HG03565 (cell line): ENCODE measurements around the gene OR9A4.

Experiments
- ATAC-seq: cut with Tn5 transposase; IDR thresholded peaks from one replicate; pipeline ENCODE4 v1.9.1; 2021; ENCODE audit warnings: mild to moderate bottlenecking, moderate library complexity; ENCODE audit not compliant: unreplicated experiment

Gene OR9A4

DNA sequence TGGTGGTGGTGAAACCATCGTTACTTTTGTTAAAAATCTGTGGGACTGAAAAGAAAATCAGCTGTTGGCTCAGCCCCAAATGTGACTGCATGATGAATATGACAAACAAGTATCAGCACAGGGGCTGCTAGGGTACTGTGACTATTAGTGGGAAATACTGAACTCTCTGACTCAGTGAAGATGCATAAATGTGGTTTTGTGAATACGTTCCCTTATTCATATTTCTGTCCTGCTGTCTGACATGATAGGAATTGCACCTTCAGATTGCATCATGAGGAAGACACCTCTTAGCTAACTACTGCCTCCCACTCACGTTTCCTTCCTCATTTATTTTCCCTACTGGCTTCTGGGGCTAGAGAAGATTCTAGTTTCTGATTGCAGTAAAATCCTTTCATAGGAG is 29.2 kb downstream of the OR9A4 start:
- ATAC-seq, result no peak

DNA sequence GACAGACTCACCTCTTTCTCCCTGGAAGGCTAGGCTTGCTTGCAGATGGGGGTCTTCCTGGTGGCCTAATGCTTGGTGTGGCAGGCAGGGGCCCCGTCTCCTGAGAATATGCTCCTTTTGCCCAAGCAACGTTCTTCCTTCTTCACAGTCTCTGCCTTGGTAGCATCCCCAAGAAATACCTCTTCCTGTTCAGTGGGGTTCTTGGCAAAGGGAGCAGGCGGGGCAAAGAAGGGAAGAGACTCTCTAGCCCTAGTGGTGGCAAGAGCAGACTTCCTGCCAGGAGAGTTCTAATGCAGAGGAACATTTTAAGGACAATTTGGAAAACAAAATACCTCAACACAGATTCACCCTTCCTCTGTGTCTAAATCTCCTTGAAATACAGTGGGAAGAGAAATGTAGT is 30.6 kb downstream of the OR9A4 start, which contains the start of gene CLEC5A:
TSS of gene CLEC5A (minus strand) at position 179 of the 400 bp plus-strand sequence. CDS start 682 bp downstream, outside the sequence.
- ATAC-seq, result no peak

DNA sequence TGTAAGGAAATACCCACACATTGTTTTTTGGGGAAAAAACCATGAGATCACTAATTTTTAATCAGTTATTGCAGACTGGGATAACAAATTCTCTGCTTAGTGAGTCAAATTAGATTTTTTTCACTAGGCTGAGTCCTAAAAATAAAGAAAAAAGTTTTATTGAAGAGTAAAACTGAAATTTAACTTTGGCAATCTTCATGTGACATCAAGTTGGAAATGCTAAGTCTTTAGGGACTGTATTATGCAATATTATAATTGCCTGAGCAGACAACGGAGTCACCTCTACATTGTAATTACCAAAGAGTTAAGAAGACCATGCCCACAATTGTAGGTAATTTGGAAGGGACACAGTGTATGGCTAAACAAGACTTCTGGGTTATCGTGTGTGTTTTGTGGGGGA is 32.8 kb downstream of the OR9A4 start:
- no peak for ATAC-seq

DNA sequence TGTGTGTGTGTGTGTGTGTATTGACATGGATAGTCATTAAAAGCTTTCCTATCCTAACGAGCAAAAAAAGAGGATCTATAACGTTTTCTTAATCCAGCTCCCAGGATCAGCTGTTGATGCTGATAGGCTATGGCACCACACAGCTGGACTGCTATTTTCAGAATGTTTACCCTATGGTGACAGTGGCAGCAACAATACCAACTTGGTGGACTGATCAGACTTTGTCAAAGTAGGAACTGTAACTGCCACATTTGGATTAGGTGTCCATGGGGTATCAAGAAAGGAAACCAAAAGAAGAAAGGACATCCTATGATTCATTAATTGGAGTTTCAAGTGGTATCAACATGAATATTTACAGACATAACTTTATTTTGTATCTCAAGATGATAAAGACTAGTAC is 33.3 kb downstream of the OR9A4 start:
- no peak for ATAC-seq

DNA sequence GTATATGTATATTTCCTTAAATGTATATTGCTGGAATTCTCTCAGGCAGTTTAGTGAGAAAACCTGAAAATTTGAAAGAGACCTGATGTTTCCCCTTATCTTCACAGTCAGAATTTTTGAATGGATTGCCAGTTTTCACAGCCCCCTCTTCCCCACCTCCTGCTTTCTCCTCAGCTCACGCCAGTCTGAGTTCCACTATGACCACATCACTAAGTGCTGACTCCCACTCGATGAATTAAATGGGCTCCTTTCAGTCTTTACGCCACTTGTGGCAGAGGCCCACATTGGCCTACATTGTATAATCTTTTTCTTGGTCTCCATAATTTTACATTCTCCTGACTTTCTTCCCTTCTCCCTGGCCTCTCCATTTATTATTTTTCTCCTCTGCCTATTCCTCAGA is 33.7 kb downstream of the OR9A4 start:
- ATAC-seq, result no peak

DNA sequence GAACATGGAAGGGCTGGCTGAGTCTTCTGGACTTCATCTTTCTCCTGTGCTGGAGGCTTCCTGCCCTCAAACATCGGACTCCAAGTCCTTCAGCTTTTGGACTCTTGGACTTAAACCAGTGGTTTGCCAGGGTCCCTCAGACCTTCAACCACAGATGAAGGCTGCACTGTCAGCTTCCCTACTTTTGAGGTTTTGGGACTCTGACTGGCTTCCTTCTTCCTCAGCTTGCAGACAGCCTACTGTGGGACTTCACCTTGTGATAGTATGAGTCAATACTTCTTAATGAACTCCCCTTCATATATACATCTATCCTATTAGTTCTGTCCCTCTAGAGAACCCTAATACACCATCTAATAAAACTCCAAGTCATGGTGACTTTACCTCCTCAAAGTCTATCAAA is 34.6 kb downstream of the OR9A4 start:
- ATAC-seq, result no peak

DNA sequence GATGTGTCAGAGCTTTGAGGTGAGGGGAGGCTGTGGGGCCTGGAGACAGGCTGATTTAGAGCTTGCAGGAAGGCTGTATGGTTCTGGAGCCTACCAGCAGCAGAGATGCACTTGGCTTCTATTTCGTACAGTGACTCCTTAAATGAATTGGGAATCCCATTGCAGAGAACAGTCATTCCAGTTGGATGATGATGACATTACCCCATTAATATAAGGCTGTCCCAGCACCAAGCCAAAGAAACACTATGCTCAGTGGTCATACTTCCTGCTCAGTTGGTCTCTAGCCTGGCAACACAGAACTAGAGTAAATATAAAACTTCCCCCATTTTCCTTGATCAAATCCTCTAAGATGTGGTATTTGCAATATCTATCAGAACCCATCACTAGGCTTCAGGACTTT is 36.3 kb downstream of the OR9A4 start:
- no peak for ATAC-seq

DNA sequence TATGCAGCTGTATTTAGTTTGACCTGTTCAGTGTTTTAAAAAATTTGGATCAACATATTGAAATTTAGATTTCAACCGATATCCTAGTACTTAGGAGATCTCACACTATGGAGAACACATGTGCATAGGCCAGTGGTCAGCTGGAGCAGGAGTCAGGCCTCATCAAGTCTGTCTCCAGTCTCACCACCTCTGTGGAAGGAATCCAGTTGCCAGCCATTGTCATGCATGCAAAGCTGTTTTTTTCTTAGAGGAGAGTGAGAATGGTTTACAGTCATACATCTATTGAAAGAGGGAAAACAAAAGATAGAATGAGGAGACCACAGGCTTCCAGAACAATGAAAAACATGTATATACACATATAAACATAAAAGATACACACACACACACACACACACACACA is 38.1 kb downstream of the OR9A4 start:
- no peak for ATAC-seq

DNA sequence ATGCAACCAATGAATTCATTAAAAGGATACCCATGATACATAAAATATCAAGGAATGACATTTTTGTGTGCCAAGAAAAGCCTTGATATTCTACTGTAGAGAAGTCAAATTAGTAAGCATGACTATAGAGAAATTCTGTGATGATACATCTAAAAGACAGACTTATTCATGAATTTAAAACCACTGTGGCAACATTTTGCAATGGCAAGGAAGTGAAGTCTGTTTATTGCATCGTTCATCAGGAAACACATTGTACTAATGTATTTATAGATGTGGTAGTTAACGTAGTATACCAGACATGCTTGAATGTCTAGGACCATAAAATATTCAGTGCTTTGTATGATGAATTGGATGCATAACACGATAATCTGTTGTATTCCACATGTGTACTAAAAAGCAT is 39.9 kb downstream of the OR9A4 start:
- no peak for ATAC-seq

DNA sequence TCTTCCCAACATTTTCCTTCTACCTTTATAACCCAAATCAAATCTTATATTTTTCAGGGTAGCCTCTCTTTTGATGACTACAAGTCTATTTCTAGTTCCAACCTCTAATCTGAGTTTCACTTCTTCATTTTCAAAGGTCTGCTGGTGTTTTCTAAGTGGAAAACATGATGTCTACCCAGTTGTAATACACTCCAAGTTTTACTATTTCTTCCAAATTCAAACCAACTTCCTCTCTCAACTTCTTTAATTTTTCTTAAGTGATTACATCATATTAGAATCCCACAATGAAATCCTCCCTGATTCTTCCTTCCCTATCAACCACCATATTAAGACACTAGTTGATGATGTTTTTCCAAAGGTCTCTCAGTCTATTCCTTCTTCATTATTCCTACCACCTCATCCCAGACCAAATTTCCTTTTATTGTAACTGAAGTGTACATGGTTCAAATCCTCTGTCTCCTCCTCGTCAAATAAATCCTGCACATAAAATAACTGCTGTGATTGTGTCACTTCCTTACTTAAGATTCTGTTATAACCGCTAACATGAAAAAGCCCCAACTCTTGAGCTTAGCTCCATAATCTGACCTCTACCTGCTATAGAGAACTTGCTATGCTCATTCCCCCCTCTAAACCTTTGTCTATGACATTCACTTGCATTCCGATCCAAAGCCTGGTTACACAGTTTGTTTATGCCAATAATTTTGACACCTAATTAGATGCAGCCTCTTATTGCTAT is 44.7 kb downstream of the OR9A4 start:
- ATAC-seq, result peak; percentile 96
